ENCODE measurements around the gene BICC1.

GRCh38 chr10:58518775-58519174 is 6.1 kb downstream of the BICC1 start:
- no peak for TF ChIP-seq POLR2A (IDR thresholded peaks at IDR 0.05)
- TF ChIP-seq CTCF (IDR thresholded peaks at IDR 0.05) = no peak
- no peak for TF ChIP-seq POLR2AphosphoS5 (IDR thresholded peaks at IDR 0.05)
